Cardiac septum (tissue), 1 donor: Measurements from ENCODE around the gene HIC2. TPM values are rescaled to one million over a fixed set of nuclear protein-coding genes. Genes with fewer than 3 reads are reported as not detected.
"Not testable (repeated sequence)": the region's sequence is repeated elsewhere in the genome, so short reads cannot be mapped to it uniquely, and the experiment has no call there.

ENCODE experiments used
- DNase-seq: peaks from one replicate; pipeline ENCODE4 v3.0.0-alpha.2; 2020; ENCODE audit warnings: low spot score
- intact Hi-C: fragments of 100-400 bp; cut with DNase I; formaldehyde crosslinking; loops from one replicate; pipeline ENCODE4 v1.14.0; 2022
- total RNA-seq: library from RNA; stranded (reverse); fragmentation: NEBNext Ultra II Directional; extraction: Animal tissue kit (Norgen Biotek cat#: 25700); gene quantifications from one replicate; pipeline ENCODE4 v1.2.1, GENCODE V29; 2021
- donor health status: DM: no; HTN: no; CAD: no.

Gene HIC2
- total RNA-seq, 1 donor from 2014 or later, result 1.9 TPM

DNA sequence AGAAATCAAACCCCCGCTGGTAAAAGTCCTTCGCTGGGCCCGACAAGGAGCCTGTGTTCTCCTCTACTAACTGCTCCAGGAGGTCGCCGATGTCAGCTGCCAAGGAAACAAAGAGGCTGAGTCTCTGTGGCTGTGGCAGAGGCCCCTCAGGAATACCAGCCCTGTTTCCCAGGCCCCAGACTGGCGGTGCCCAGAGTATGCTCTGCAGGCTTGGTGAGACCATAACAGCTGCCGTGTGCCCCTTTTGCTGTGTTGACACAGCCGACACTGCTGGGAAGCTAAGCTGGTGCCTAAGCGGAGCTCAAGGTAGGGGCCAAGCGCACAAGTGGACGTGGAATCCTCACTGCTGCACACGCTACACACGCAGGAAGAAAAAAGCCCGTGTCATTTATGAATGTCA, 66.9 kb downstream of the HIC2 start:
- intact Hi-C loops, DNase-seq: not testable (repeated sequence)

- intact Hi-C loops, DNase-seq: not testable (repeated sequence)
Measured at GRCh38 chr22:21487723-21488122, 70.6 kb downstream of the HIC2 start.

DNA sequence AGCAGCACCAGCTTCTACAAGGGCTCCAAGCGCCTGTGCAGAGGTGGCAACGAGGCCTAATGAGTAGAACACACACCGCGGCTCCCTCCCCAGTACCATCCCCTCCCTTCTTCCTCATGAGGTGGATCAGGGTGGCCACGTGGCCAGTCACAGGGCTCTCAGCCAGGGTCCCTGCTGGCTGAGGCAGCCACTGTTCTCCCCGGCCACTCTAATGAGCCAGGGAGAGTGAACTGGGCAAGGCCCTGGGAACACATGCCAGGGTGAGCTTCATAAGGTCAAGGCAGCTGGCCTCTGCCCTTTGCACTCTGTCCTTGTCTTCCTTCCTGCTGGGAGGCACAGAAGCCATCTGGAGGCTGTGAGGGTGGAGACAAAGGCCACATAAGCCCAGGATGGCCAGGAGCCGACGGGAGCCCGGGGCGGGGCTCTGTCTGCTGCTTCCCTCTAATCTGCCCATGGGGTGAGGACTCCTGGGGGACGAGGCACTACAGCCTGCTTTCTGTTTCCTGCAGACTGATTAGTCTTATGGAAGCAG, 72.0 kb downstream of the HIC2 start:
- DNase-seq, intact Hi-C loops: not testable (repeated sequence)

DNA sequence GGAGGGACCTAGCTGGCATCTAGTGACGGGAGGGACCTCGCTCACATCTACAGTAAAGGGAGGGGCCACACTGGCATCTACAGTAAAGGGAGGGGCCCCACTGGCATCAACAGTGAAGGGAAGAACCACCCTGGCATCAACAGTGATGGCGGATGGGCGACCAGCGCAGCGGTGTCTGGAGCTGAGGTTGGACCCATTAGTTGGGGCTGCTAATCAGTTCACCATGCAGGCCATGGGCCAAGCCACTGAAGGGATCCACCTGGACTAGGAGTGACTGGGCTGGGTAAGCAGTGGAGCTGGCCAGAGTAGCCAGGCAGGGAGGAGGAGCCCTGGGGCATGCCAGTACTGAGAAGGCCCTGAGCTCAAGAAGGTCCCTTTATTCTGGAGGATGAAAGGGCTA, 73.4 kb downstream of the HIC2 start:
- DNase-seq, intact Hi-C loops: not testable (repeated sequence)

DNA sequence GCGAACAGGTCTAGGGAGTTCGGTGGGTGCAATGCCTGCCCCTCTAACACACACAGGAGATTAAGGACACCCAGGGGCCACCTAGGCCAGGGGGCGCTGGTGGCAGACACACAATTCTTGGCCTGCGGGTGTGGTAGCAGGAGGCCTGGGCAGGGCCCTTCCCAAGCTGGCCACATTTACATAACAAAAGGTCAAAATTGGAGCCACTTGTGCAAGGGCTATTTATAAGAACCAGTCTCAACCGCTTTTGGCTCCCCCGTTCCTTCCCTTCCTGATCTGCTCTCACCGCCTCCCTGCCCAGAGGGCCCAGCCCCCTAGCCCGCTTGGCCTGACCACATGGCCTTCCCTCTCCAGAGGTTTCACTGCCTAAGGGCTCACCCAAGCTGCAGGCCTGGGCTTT, 75.1 kb downstream of the HIC2 start:
- DNase-seq, intact Hi-C loops: not testable (repeated sequence)

- intact Hi-C loops, DNase-seq: not testable (repeated sequence)
Measured at GRCh38 chr22:21493789-21494782, 76.9 kb downstream of the HIC2 start.

- intact Hi-C loops, DNase-seq: not testable (repeated sequence)
Measured at GRCh38 chr22:21497984-21498383, 80.8 kb downstream of the HIC2 start.

DNA sequence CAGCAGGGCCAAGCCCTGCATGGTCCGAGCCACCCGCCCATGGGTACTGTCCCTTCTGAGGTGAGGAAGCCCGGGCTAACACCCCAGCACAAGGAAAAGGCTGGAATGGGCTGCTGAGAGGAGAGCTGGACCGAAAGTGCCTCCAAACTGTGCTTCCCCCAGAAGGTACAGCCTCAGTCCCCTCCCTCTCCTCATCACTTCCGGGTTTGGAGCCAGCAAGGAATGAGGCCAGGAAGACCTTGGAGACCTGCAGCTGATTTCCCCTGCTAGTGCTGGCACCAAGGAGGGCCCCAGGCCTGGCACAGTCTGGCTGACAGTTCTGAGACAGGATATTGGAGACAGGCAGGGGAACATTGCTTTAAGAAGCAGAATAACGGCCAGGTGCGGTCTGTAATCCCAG, 81.3 kb downstream of the HIC2 start:
- intact Hi-C loops, result not testable (repeated sequence)

GRCh38 chr22:21499623-21500506, 82.7 kb downstream of the HIC2 start:
- intact Hi-C loops, DNase-seq: not testable (repeated sequence)

More for the DNA sequence above, 81.3 kb downstream of the HIC2 start:
- not testable (repeated sequence) for DNase-seq

Other genes with a start within 250 kb of the HIC2 start
- 0.08 TPM for gene RIMBP3B, start 33.6 kb upstream of the HIC2 start, total RNA-seq
- gene TMEM191C, start 50.0 kb downstream of the HIC2 start, total RNA-seq, result 1.7 TPM
- gene RIMBP3C, start 134.1 kb downstream of the HIC2 start, total RNA-seq, result 0.08 TPM
- gene UBE2L3, start 150.3 kb downstream of the HIC2 start, total RNA-seq, result 46.2 TPM
- 5.9 TPM for gene YDJC, start 212.7 kb downstream of the HIC2 start, total RNA-seq
- gene CCDC116, start 215.4 kb downstream of the HIC2 start, total RNA-seq, result 0.43 TPM
- gene SDF2L1, start 224.9 kb downstream of the HIC2 start, total RNA-seq, result 33.3 TPM
- 25.9 TPM for gene PPIL2, start 248.6 kb downstream of the HIC2 start, total RNA-seq